HEK293T (cell line): ENCODE measurements around the gene FAM89A.

Experiments used
- BHLHE40 ChIP-seq: fragments of 450-650 bp; IDR thresholded peaks from 2 replicates; pipeline ENCODE4 v1.6.1; 2016; ENCODE audit warnings: mild to moderate bottlenecking, moderate library complexity, borderline replicate concordance
- CTBP1 ChIP-seq: fragments of 450-650 bp; IDR thresholded peaks from 2 replicates; pipeline ENCODE4 v1.6.1; 2016; ENCODE audit warnings: borderline replicate concordance
- ELF4 ChIP-seq: fragments of 450-650 bp; IDR thresholded peaks from 2 replicates; pipeline ENCODE4 v1.6.1; 2017; ENCODE audit warnings: antibody characterized with exemption
- FOXK2 ChIP-seq: fragments of 450-650 bp; IDR thresholded peaks from 2 replicates; pipeline ENCODE4 v1.6.1; 2016; ENCODE audit warnings: mild to moderate bottlenecking
- FOXM1 ChIP-seq: fragments of 450-650 bp; IDR thresholded peaks from 2 replicates; pipeline ENCODE4 v1.6.1; 2017; ENCODE audit warnings: mild to moderate bottlenecking, borderline replicate concordance
- PKNOX1 ChIP-seq: fragments of 450-650 bp; IDR thresholded peaks from 2 replicates; pipeline ENCODE4 v1.6.1; 2016

- TF ChIP-seq PKNOX1 (no peak), ELF4 (no peak), CTBP1 (no peak), FOXM1 (no peak), FOXK2 (no peak), BHLHE40 (no peak)
Observed at GRCh38 chr1:231026576-231026975, 13.5 kb downstream of the FAM89A start.
